DND-41 (cell line): ENCODE measurements around the gene SLC2A6.

Experiments used
- ATAC-seq: fragments of 200-7000 bp; cut with Tn5 transposase; 3 replicates; pipeline ENCODE4 v1.9.1; 2021; ENCODE audit warnings: low read depth; ENCODE audit not compliant: insufficient read depth
- DNase-seq: peaks from one replicate; pipeline ENCODE4 v3.0.0-alpha.2; 2020
- H2AFZ ChIP-seq: 2 replicates; pipeline ENCODE4 v1.6.0; 2012; ENCODE audit warnings: low read depth, low read length
- H3K27ac ChIP-seq: 2 replicates; pipeline ENCODE4 v1.5.1; 2012; ENCODE audit warnings: low read length, inconsistent platforms
- H3K27me3 ChIP-seq: fragments of 200-600 bp; sonication (generic); 2 replicates; pipeline ENCODE4 v1.6.0; 2012; ENCODE audit warnings: low read length, mild to moderate bottlenecking, inconsistent platforms; ENCODE audit not compliant: insufficient read depth, poor library complexity
- H3K36me3 ChIP-seq: 2 replicates; pipeline ENCODE4 v1.5.1; 2012; ENCODE audit warnings: low read length, inconsistent platforms; ENCODE audit not compliant: insufficient read depth
- H3K4me1 ChIP-seq: 2 replicates; pipeline ENCODE4 v1.5.1; 2012; ENCODE audit warnings: mild to moderate bottlenecking, low read length; ENCODE audit not compliant: insufficient read depth
- H3K4me2 ChIP-seq: 2 replicates; pipeline ENCODE4 v1.6.0; 2012; ENCODE audit warnings: mild to moderate bottlenecking, moderate library complexity, low read length, inconsistent platforms; ENCODE audit not compliant: insufficient read depth
- H3K4me3 ChIP-seq, 2 experiments: fragments of 200-600 bp in 1 of 2; shearing (Covaris generic) in 1 of 2; 2 replicates each; pipeline ENCODE4 v1.5.1; 2012 to 2016; ENCODE audit warnings: inconsistent platforms in 2 of 2, low read length in 2 of 2, mild to moderate bottlenecking in 2 of 2, low read depth in 1 of 2, moderate library complexity in 1 of 2
- H3K79me2 ChIP-seq: 2 replicates; pipeline ENCODE4 v1.6.0; 2012; ENCODE audit warnings: low read length, inconsistent platforms; ENCODE audit not compliant: insufficient read depth
- H3K9ac ChIP-seq: 2 replicates; pipeline ENCODE4 v1.6.0; 2012; ENCODE audit warnings: low read depth, mild to moderate bottlenecking, inconsistent platforms, low read length, moderate library complexity
- H3K9me3 ChIP-seq: 2 replicates; pipeline ENCODE4 v1.5.1; 2012; ENCODE audit warnings: low read length, moderate library complexity, mild to moderate bottlenecking, inconsistent platforms; ENCODE audit not compliant: insufficient read depth, severe bottlenecking
- H4K20me1 ChIP-seq: 2 replicates; pipeline ENCODE4 v1.6.0; 2012; ENCODE audit warnings: low read length; ENCODE audit not compliant: insufficient read depth
- CTCF ChIP-seq: IDR thresholded peaks from 2 replicates; pipeline ENCODE4 v1.5.1; 2012; ENCODE audit warnings: borderline replicate concordance, low read length, moderate library complexity, mild to moderate bottlenecking; ENCODE audit not compliant: poor library complexity, severe bottlenecking; ENCODE audit errors: extremely low read depth
- EZH2 ChIP-seq: IDR thresholded peaks from 3 replicates; pipeline ENCODE4 v1.6.1; 2012; ENCODE audit warnings: borderline replicate concordance, low read depth, mild to moderate bottlenecking, moderate library complexity, low read length, inconsistent platforms; ENCODE audit not compliant: severe bottlenecking

SLC2A6 gene

GRCh38 chr9:133458643-133459312 is 20.1 kb downstream of the SLC2A6 start:
- no peaks in the 10 kb centered on the region for H3K36me3 ChIP-seq
- H3K27ac ChIP-seq: peak overlapping the region; percentile 44; the same call in 1 of the 2 replicates
- no peak for TF ChIP-seq EZH2
- no peak for TF ChIP-seq CTCF
- DNase-seq (no peak), ATAC-seq (no peak)
- H3K79me2 ChIP-seq: no peaks in the 10 kb centered on the region
- H3K9ac ChIP-seq: peak overlapping the region; percentile 42
- H3K4me3 ChIP-seq: peak overlapping the region; percentile 30 to 74; a peak in 3 of 4 replicates
- H4K20me1 ChIP-seq: 0 out of 2 replicates have a peak, but pooled peaks cover 6% of the 10 kb centered on the region
- 0 out of 2 replicates have a peak overlapping the region, but pooled peaks have one; percentile 39 for H2AFZ ChIP-seq
- peaks cover 21% of the 10 kb centered on the region for H3K4me1 ChIP-seq
- H3K9me3 ChIP-seq: no peaks in the 10 kb centered on the region
- peak overlapping the region; percentile 94 for H3K4me2 ChIP-seq
- no peaks in the 10 kb centered on the region for H3K27me3 ChIP-seq

GRCh38 chr9:133457748-133458147 is 21.2 kb downstream of the SLC2A6 start:
- H3K36me3 ChIP-seq: no peaks in the 10 kb centered on the region
- H3K79me2 ChIP-seq: no peaks in the 10 kb centered on the region
- H3K9ac ChIP-seq: no peak overlapping the region
- H3K27ac ChIP-seq: no peak overlapping the region
- 0 out of 2 replicates have a peak, but pooled peaks cover 6% of the 10 kb centered on the region for H4K20me1 ChIP-seq
- TF ChIP-seq EZH2 (no peak), CTCF (no peak)
- ATAC-seq (no peak), DNase-seq (no peak)
- H2AFZ ChIP-seq: no peak overlapping the region
- H3K4me1 ChIP-seq: peaks cover 21% of the 10 kb centered on the region
- no peaks in the 10 kb centered on the region for H3K27me3 ChIP-seq
- H3K9me3 ChIP-seq: no peaks in the 10 kb centered on the region
- H3K4me2 ChIP-seq: no peak overlapping the region
- H3K4me3 ChIP-seq: no peak overlapping the region

GRCh38 chr9:133457233-133457632 is 21.7 kb downstream of the SLC2A6 start:
- no peak overlapping the region for H3K27ac ChIP-seq
- no peaks in the 10 kb centered on the region for H3K27me3 ChIP-seq
- H3K9me3 ChIP-seq: no peaks in the 10 kb centered on the region

More at GRCh38 chr9:133457233-133457632, 21.7 kb downstream of the SLC2A6 start:
- H4K20me1 ChIP-seq: 0 out of 2 replicates have a peak, but pooled peaks cover 6% of the 10 kb centered on the region
- H3K4me2 ChIP-seq: no peak overlapping the region
- H3K4me1 ChIP-seq: peaks cover 21% of the 10 kb centered on the region
- no peak overlapping the region for H3K4me3 ChIP-seq
- no peaks in the 10 kb centered on the region for H3K79me2 ChIP-seq
- no peak overlapping the region for H2AFZ ChIP-seq
- no peak overlapping the region for H3K9ac ChIP-seq
- DNase-seq: no peak
- no peak for TF ChIP-seq CTCF
- no peak for TF ChIP-seq EZH2
- no peaks in the 10 kb centered on the region for H3K36me3 ChIP-seq
- no peak for ATAC-seq
